ENCODE data around the gene ICE2. TPM values are rescaled to one million over a fixed set of nuclear protein-coding genes. Genes with fewer than 3 reads are reported as not detected.

The ICE2 gene
- total RNA-seq, 1 experiment from 2014 or later, result 76.7 TPM

DNA sequence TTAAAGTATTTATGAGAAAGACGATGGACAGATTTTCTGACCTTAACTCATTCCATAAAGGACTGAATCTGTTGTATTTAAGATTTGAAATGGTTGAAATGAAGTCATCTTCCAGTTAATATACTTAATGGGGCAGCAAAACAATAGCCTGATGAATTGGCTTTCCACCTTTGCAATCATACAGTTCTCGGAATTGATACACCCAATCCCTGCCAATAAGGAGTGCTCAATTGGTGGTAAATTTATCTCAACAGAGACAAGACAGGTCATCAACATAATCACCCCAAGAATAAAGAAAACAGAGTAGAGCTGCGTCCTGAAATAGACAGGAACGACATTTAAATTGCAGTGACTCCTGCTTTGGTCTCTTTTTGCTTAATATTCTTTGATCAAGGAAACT is 92.3 kb downstream of the ICE2 start:
- H3K4me3 Mint-ChIP-seq (ENCODE audit: low read depth, unreplicated experiment), result peak overlapping the region; percentile 86
- no peaks in the 10 kb centered on the region for H3K9me3 Mint-ChIP-seq (ENCODE audit: low read depth, unreplicated experiment)
- H3K4me1 Mint-ChIP-seq (ENCODE audit: low read depth, unreplicated experiment), result peaks cover 89% of the 10 kb centered on the region
- TF ChIP-seq CTCF (IDR thresholded peaks at IDR 0.05; ENCODE audit: unreplicated experiment), result no peak
- H3K36me3 Mint-ChIP-seq (ENCODE audit: insufficient read depth, unreplicated experiment), result peaks cover 98% of the 10 kb centered on the region
- H3K27ac Mint-ChIP-seq (ENCODE audit: unreplicated experiment), result peak overlapping the region; percentile 97
- no peak for DNase-seq
- H3K27me3 Mint-ChIP-seq (ENCODE audit: unreplicated experiment), result no peaks in the 10 kb centered on the region
- intact Hi-C loops (cut with micrococcal nuclease; ENCODE audit: unreplicated experiment), result no loop called here
- BruUV-seq (replicated peaks), result no TSS peak
- CTCF ChIA-PET, result interaction anchor here (0.7 to 1.8 kb wide), 2 partner anchors 12 to 23 kb away, joined by 4 to 6 read pairs; no protein-coding TSS in a partner anchor

GRCh38 chr15:60385620-60386552 is 93.1 kb downstream of the ICE2 start:
- Mint-ChIP-seq H3K27ac (ENCODE audit: unreplicated experiment) (peak overlapping the region; percentile 97), H3K9me3 (ENCODE audit: low read depth, unreplicated experiment) (no peaks in the 10 kb centered on the region), H3K27me3 (ENCODE audit: unreplicated experiment) (no peaks in the 10 kb centered on the region), H3K4me1 (ENCODE audit: low read depth, unreplicated experiment) (peaks cover 89% of the 10 kb centered on the region), H3K36me3 (ENCODE audit: insufficient read depth, unreplicated experiment) (peaks cover 98% of the 10 kb centered on the region), H3K4me3 (ENCODE audit: low read depth, unreplicated experiment) (peak overlapping the region; percentile 86)
- TF ChIP-seq CTCF (IDR thresholded peaks at IDR 0.05; ENCODE audit: unreplicated experiment), result no peak
- DNase-seq, result no peak
- intact Hi-C loops (cut with micrococcal nuclease; ENCODE audit: unreplicated experiment), result no loop called here
- no TSS peak for BruUV-seq (replicated peaks)
- CTCF ChIA-PET, result interaction anchor here (0.7 to 1.8 kb wide), 3 partner anchors 8 to 23 kb away, joined by 3 to 6 read pairs (median 4); no protein-coding TSS in a partner anchor

- CTCF ChIA-PET, result no interaction called here
- Mint-ChIP-seq H3K36me3 (ENCODE audit: insufficient read depth, unreplicated experiment) (peaks cover 98% of the 10 kb centered on the region), H3K27ac (ENCODE audit: unreplicated experiment) (peak overlapping the region; percentile 75)
These were observed 94.3 kb downstream of the ICE2 start for GRCh38 chr15:60384526-60385126.

DNA sequence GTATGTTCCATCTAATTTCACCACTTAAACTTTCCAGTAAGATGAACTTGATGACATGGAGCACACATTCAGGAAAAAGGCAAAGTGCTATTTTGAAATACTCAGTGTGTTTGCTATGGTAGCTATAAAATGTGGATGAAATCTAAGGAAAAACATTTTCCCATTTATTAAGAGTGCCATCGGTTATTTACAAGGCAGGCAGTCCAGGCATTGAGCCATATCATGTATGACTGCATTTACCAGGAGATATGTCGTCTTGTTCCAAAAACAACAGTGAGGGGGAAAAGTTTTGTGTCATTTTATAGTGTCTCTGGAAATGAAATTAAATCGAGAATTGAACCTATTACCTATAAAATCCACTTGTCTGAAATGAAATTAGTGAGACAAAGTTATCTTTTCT is 94.9 kb downstream of the ICE2 start:
- Mint-ChIP-seq H3K27ac (ENCODE audit: unreplicated experiment) (peak overlapping the region; percentile 75), H3K27me3 (ENCODE audit: unreplicated experiment) (no peaks in the 10 kb centered on the region), H3K9me3 (ENCODE audit: low read depth, unreplicated experiment) (no peaks in the 10 kb centered on the region), H3K4me1 (ENCODE audit: low read depth, unreplicated experiment) (peaks cover 85% of the 10 kb centered on the region), H3K36me3 (ENCODE audit: insufficient read depth, unreplicated experiment) (peaks cover 98% of the 10 kb centered on the region), H3K4me3 (ENCODE audit: low read depth, unreplicated experiment) (peak overlapping the region; percentile 7)
- BruUV-seq (replicated peaks), result no TSS peak
- no peak for TF ChIP-seq CTCF (IDR thresholded peaks at IDR 0.05; ENCODE audit: unreplicated experiment)
- no peak for DNase-seq
- intact Hi-C loops (cut with micrococcal nuclease; ENCODE audit: unreplicated experiment), result no loop called here
- CTCF ChIA-PET, result no interaction called here

More at GRCh38 chr15:60384526-60385126, 94.3 kb downstream of the ICE2 start:
- no peak for TF ChIP-seq CTCF (IDR thresholded peaks at IDR 0.05; ENCODE audit: unreplicated experiment)
- no peaks in the 10 kb centered on the region for H3K9me3 Mint-ChIP-seq (ENCODE audit: low read depth, unreplicated experiment)
- no TSS peak for BruUV-seq (replicated peaks)
- peaks cover 88% of the 10 kb centered on the region for H3K4me1 Mint-ChIP-seq (ENCODE audit: low read depth, unreplicated experiment)
- peak overlapping the region; percentile 7 for H3K4me3 Mint-ChIP-seq (ENCODE audit: low read depth, unreplicated experiment)
- intact Hi-C loops (cut with micrococcal nuclease; ENCODE audit: unreplicated experiment), result no loop called here
- no peak for DNase-seq
- H3K27me3 Mint-ChIP-seq (ENCODE audit: unreplicated experiment), result no peaks in the 10 kb centered on the region

Data from Calu3 (cell line).